ENCODE data around the gene PPP2R2D. TPM values are rescaled to one million over a fixed set of nuclear protein-coding genes. Genes with fewer than 3 reads are reported as not detected.

PPP2R2D gene
- total RNA-seq, 2 experiments from 2014 or later = 32.6 to 32.9 TPM

DNA sequence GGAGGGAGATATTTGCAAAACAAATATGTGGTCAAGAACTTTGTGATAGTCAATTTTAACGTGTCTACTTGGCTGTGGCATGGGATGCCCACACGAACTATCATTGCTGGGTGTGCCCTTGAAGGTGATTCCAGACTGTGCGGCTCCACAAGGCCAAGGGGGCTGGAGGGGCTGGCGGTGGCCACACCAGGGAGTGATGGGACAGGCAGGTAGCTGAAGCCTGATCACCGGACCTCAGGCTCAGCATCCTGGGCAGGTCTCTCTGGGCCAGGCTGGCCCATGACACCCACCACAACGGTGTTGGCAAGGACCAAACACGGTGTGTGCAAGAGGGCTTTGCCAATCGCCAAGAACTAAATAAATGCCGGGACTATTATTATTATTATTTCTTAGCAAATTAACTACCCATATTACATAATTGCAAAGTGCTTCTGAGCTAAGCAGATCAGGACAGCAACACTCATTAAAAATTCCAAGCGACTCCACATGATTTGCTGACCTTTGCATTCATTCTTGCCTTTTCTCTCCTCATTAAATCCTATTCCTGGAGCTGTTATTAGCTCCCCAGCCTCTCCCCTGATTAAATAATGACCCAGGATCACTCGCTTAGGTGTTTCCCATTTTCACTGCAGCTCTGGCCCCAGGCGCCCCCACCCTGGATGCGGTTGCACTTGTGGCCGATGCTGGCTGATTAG lies 35.4 kb upstream of the PPP2R2D start:
- no peaks in the 10 kb centered on the region for H3K36me3 Mint-ChIP-seq (ENCODE audit: low read depth)
- no peak for DNase-seq
- no peaks in the 10 kb centered on the region for H3K4me1 ChIP-seq (ENCODE audit: insufficient read depth, low read length)

DNA sequence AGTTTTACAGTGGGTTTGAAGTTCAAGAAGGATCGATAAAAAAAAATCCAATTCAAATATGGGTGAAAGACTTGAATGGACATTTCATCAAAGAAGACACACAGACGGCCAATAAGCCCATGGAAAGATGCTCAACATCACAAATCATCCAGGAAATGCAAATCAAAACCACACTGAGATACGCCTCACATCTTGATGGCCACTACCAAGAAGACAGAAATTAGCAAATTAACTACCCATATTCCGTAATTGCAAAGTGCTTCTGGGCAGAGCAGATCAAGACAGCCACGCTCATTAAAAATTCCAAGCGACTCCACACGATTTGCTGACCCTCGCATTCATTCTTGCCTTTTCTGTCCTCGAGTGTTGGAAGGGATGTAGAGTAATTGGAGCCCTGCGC lies 34.1 kb upstream of the PPP2R2D start:
- intact Hi-C loops (cut with DNase I, micrococcal nuclease) = no loop called here
- TF ChIP-seq, protein P1, sequence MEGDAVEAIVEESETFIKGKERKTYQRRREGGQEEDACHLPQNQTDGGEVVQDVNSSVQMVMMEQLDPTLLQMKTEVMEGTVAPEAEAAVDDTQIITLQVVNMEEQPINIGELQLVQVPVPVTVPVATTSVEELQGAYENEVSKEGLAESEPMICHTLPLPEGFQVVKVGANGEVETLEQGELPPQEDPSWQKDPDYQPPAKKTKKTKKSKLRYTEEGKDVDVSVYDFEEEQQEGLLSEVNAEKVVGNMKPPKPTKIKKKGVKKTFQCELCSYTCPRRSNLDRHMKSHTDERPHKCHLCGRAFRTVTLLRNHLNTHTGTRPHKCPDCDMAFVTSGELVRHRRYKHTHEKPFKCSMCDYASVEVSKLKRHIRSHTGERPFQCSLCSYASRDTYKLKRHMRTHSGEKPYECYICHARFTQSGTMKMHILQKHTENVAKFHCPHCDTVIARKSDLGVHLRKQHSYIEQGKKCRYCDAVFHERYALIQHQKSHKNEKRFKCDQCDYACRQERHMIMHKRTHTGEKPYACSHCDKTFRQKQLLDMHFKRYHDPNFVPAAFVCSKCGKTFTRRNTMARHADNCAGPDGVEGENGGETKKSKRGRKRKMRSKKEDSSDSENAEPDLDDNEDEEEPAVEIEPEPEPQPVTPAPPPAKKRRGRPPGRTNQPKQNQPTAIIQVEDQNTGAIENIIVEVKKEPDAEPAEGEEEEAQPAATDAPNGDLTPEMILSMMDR (IDR thresholded peaks at IDR 0.05) = no peak
- Mint-ChIP-seq H3K4me3 (no peak overlapping the region), H3K9me3 (no peaks in the 10 kb centered on the region), H3K27me3 (peaks cover 14% of the 10 kb centered on the region), H3K27ac (no peak overlapping the region), H3K4me1 (ENCODE audit: low read depth) (no peaks in the 10 kb centered on the region), H3K36me3 (ENCODE audit: low read depth) (no peaks in the 10 kb centered on the region)
- Histone ChIP-seq H3K9me3 (ENCODE audit: control insufficient read depth in 1 of 2, insufficient read depth in 1 of 2, low read length in 2 of 2) (no peaks in the 10 kb centered on the region), H3K36me3 (ENCODE audit: insufficient read depth, low read length) (no peaks in the 10 kb centered on the region), H3K4me1 (ENCODE audit: insufficient read depth, low read length) (no peaks in the 10 kb centered on the region), H3K4me3 (ENCODE audit: low read length) (no peak overlapping the region), H3K27me3 (ENCODE audit: control insufficient read depth in 1 of 2, insufficient read depth in 2 of 2, low read length in 2 of 2) (no peaks in the 10 kb centered on the region), H3K27ac (ENCODE audit: low read depth in 1 of 2, low read length in 2 of 2) (no peak overlapping the region)
- DNase-seq (no peak), ATAC-seq (ENCODE audit: poor library complexity) (no peak)
- CTCF ChIA-PET = no interaction called here
- POLR2A ChIA-PET = no interaction called here

More for the DNA sequence above, 35.4 kb upstream of the PPP2R2D start:
- Mint-ChIP-seq H3K9me3 (no peaks in the 10 kb centered on the region), H3K27ac (no peak overlapping the region), H3K4me1 (ENCODE audit: low read depth) (no peaks in the 10 kb centered on the region), H3K27me3 (peaks cover 15% of the 10 kb centered on the region), H3K4me3 (no peak overlapping the region)
- Histone ChIP-seq H3K36me3 (ENCODE audit: insufficient read depth, low read length) (no peaks in the 10 kb centered on the region), H3K27ac (ENCODE audit: low read depth in 1 of 2, low read length in 2 of 2) (no peak overlapping the region), H3K4me3 (ENCODE audit: low read length) (no peak overlapping the region), H3K9me3 (ENCODE audit: control insufficient read depth in 1 of 2, insufficient read depth in 1 of 2, low read length in 2 of 2) (no peaks in the 10 kb centered on the region), H3K27me3 (ENCODE audit: control insufficient read depth in 1 of 2, insufficient read depth in 2 of 2, low read length in 2 of 2) (no peaks in the 10 kb centered on the region)
- intact Hi-C loops (cut with DNase I, micrococcal nuclease) = no loop called here
- TF ChIP-seq, protein P1 (IDR thresholded peaks at IDR 0.05) = no peak
- no peak for ATAC-seq (ENCODE audit: poor library complexity)
- POLR2A ChIA-PET = no interaction called here
- CTCF ChIA-PET = no interaction called here

DNA sequence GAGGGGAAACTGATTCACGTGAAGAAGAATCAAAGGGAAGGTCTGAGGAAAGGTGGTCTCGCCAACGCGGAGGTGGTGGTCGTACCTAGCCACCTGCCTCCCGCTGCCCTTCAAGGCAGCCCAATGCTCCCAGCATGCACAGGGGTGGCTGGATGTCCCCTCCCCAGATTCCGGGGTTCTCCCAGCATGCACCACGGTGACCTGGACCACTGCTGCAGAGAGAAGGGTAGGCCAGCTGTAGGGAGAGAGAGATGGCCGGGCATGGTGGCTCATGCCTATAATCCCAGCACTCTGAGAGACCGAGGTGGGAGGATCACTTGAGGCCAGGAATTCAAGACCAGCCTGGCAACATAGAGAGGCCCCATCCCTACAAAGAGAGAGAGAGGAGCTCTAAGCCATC lies 32.4 kb upstream of the PPP2R2D start:
- CTCF ChIA-PET = no interaction called here
- no peaks in the 10 kb centered on the region for H3K4me1 ChIP-seq (ENCODE audit: insufficient read depth, low read length)
- no peak overlapping the region for H3K4me3 Mint-ChIP-seq
- no peaks in the 10 kb centered on the region for H3K4me1 Mint-ChIP-seq (ENCODE audit: low read depth)
- no peak overlapping the region for H3K4me3 ChIP-seq (ENCODE audit: low read length)
- POLR2A ChIA-PET = no interaction called here
- H3K9me3 ChIP-seq (ENCODE audit: control insufficient read depth in 1 of 2, insufficient read depth in 1 of 2, low read length in 2 of 2) = no peaks in the 10 kb centered on the region
- intact Hi-C loops (cut with DNase I, micrococcal nuclease) = no loop called here
- TF ChIP-seq, protein P1 (IDR thresholded peaks at IDR 0.05) = no peak
- H3K36me3 Mint-ChIP-seq (ENCODE audit: low read depth) = no peaks in the 10 kb centered on the region
- peaks cover 0 to 2% of the 10 kb centered on the region in 2 experiments for H3K27me3 ChIP-seq (ENCODE audit: control insufficient read depth in 1 of 2, insufficient read depth in 2 of 2, low read length in 2 of 2)
- H3K9me3 Mint-ChIP-seq = no peaks in the 10 kb centered on the region
- ATAC-seq (ENCODE audit: poor library complexity) = no peak
- H3K27ac ChIP-seq (ENCODE audit: low read depth in 1 of 2, low read length in 2 of 2) = no peak overlapping the region
- DNase-seq = peak in 1 of 14 experiments; percentile 2
- H3K27ac Mint-ChIP-seq = no peak overlapping the region
- peaks cover 16% of the 10 kb centered on the region for H3K27me3 Mint-ChIP-seq
- H3K36me3 ChIP-seq (ENCODE audit: insufficient read depth, low read length) = no peaks in the 10 kb centered on the region

Data from CD4-positive, alpha-beta T cell (primary cell).